Neural cell (in vitro differentiated cells): ENCODE data around the gene CRYAB. TPM values are rescaled to one million over a fixed set of nuclear protein-coding genes. Genes with fewer than 3 reads are reported as not detected.

Experiments
- H2AFZ ChIP-seq: fragments of 200-600, 300-800 bp; sonication (generic), shearing (Covaris generic); 2 replicates; pipeline ENCODE4 v1.6.0; 2014; ENCODE audit warnings: low read depth, mild to moderate bottlenecking, antibody characterized with exemption, low read length, moderate library complexity
- H3F3A ChIP-seq: fragments of 200-600 bp; shearing (Covaris generic); 2 replicates; pipeline ENCODE4 v1.6.1; 2016; ENCODE audit warnings: mild to moderate bottlenecking, moderate library complexity, mixed read lengths, antibody characterized with exemption, low read length; ENCODE audit not compliant: insufficient read depth, poor library complexity, severe bottlenecking
- H3K27ac ChIP-seq: fragments of 200-600, 300-800 bp; sonication (generic), shearing (Covaris generic); 2 replicates; pipeline ENCODE4 v1.5.1; 2014; ENCODE audit warnings: mild to moderate bottlenecking, low read length, moderate library complexity
- H3K27me3 ChIP-seq: fragments of 300-800, 200-600 bp; sonication (generic), shearing (Covaris generic); 2 replicates; pipeline ENCODE4 v1.6.0; 2014; ENCODE audit warnings: mild to moderate bottlenecking, low read depth, low read length, moderate library complexity; ENCODE audit not compliant: insufficient read depth
- H3K36me3 ChIP-seq: fragments of 300-800, 200-600 bp; sonication (generic), shearing (Covaris generic); 2 replicates; pipeline ENCODE4 v1.5.1; 2014; ENCODE audit warnings: mild to moderate bottlenecking, antibody characterized with exemption, low read length, moderate library complexity; ENCODE audit not compliant: insufficient read depth
- H3K4me2 ChIP-seq: fragments of 300-800, 200-600 bp; sonication (generic), shearing (Covaris generic); 2 replicates; pipeline ENCODE4 v1.6.0; 2014; ENCODE audit warnings: mild to moderate bottlenecking, low read length
- H3K4me3 ChIP-seq: fragments of 300-800, 200-600 bp; sonication (generic), shearing (Covaris generic); 2 replicates; pipeline ENCODE4 v1.5.1; 2014; ENCODE audit warnings: mild to moderate bottlenecking, low read length, moderate library complexity
- H3K79me2 ChIP-seq: fragments of 200-600 bp; shearing (Covaris generic); replicated peaks from 2 replicates; pipeline ENCODE4 v1.6.0; 2014; ENCODE audit warnings: mild to moderate bottlenecking, low read length, moderate library complexity; ENCODE audit not compliant: insufficient read depth
- H3K9ac ChIP-seq: fragments of 300-800, 200-600 bp; sonication (generic), shearing (Covaris generic); 2 replicates; pipeline ENCODE4 v1.6.1; 2016; ENCODE audit warnings: mild to moderate bottlenecking, low read length, mixed read lengths
- H3K9me2 ChIP-seq: fragments of 200-600 bp; shearing (Covaris generic); 2 replicates; pipeline ENCODE4 v1.6.1; 2016; ENCODE audit warnings: mild to moderate bottlenecking, low read length, mixed read lengths; ENCODE audit not compliant: insufficient read depth
- H3K9me3 ChIP-seq: fragments of 200-600, 300-800 bp; sonication (generic), shearing (Covaris generic); 2 replicates; pipeline ENCODE4 v1.6.1; 2016; ENCODE audit warnings: mild to moderate bottlenecking, mixed run types, low read length, moderate library complexity, mixed read lengths
- H4K20me1 ChIP-seq: fragments of 200-600 bp; shearing (Covaris generic); 2 replicates; pipeline ENCODE4 v1.6.1; 2016; ENCODE audit warnings: mild to moderate bottlenecking, mixed run types; ENCODE audit not compliant: insufficient read depth
- EP300 ChIP-seq: fragments of 450-650 bp; conservative IDR thresholded peaks from 2 replicates; pipeline ENCODE4 v1.6.1; 2014; ENCODE audit warnings: antibody characterized with exemption, mild to moderate bottlenecking, moderate library complexity; ENCODE audit not compliant: poor library complexity, severe bottlenecking
- EZH2 ChIP-seq: fragments of 200-600, 300-800 bp; shearing (Covaris generic), sonication (generic); IDR thresholded peaks from 2 replicates; pipeline ENCODE4 v1.6.1; 2014; ENCODE audit warnings: antibody characterized with exemption, low read length, borderline replicate concordance, mild to moderate bottlenecking; ENCODE audit not compliant: insufficient read depth, poor library complexity, severe bottlenecking
- MXI1 ChIP-seq: fragments of 450-650 bp; conservative IDR thresholded peaks from 2 replicates; pipeline ENCODE4 v1.6.1; 2014; ENCODE audit warnings: antibody characterized with exemption, mild to moderate bottlenecking; ENCODE audit not compliant: poor library complexity, severe bottlenecking
- POLR2AphosphoS5 ChIP-seq: IDR thresholded peaks from 2 replicates; pipeline ENCODE4 v1.6.1; 2012
- RAD21 ChIP-seq: fragments of 450-650 bp; conservative IDR thresholded peaks from 2 replicates; pipeline ENCODE4 v1.6.1; 2014; ENCODE audit warnings: antibody characterized with exemption, mild to moderate bottlenecking, moderate library complexity
- SMC3 ChIP-seq: fragments of 450-650 bp; conservative IDR thresholded peaks from 2 replicates; pipeline ENCODE4 v1.6.1; 2014; ENCODE audit warnings: antibody characterized with exemption, mild to moderate bottlenecking, moderate library complexity; ENCODE audit not compliant: poor library complexity
- TAF1 ChIP-seq: IDR thresholded peaks from 2 replicates; pipeline ENCODE4 v1.6.1; 2012; ENCODE audit warnings: low read depth
- polyA plus RNA-seq: library from polyadenylated mRNA; depleted of rRNA; stranded (reverse); fragments of >200 nt; gene quantifications from 2 replicates; pipeline ENCODE4 v1.2.3, GENCODE V29; 2014
- TF ChIP-seq, protein P1 (sequence below): IDR thresholded peaks from 2 replicates; pipeline ENCODE4 v1.6.1; 2012; ENCODE audit warnings: borderline replicate concordance
- TF ChIP-seq, protein P2 (sequence below): fragments of 450-650 bp; IDR thresholded peaks from 2 replicates; pipeline ENCODE4 v1.5.1; 2014; ENCODE audit warnings: antibody characterized with exemption, mild to moderate bottlenecking, moderate library complexity; ENCODE audit not compliant: poor library complexity, severe bottlenecking

Gene CRYAB
- polyA plus RNA-seq, 1 donor from 2014 or later: not detected

DNA sequence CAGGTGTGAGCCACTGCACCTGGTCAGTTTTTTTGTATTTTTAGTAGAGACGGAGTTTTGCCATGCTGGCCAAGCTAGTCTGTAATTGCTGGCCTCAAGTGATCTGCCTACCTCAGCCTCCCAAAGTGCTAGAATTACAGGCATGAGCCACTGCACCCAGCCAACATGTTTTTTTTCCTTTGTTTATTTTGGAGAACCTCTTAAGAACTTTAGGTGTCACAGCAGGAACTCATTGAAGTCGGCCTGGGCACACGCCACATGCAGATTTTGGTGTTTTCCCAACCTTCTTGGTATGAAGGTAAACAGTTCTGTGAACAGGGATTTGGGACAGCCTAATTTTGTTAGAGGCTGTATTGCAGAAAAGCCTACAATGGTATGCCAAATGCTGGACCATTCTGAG lies 34.9 kb upstream of the CRYAB start:
- H2AFZ ChIP-seq: no peak overlapping the region
- H3K27ac ChIP-seq: no peak overlapping the region
- H3K79me2 ChIP-seq: peaks cover 7% of the 10 kb centered on the region
- no peaks in the 10 kb centered on the region for H4K20me1 ChIP-seq
- H3K9me2 ChIP-seq: no peaks in the 10 kb centered on the region
- H3K9ac ChIP-seq: no peak overlapping the region
- H3K9me3 ChIP-seq: no peaks in the 10 kb centered on the region
- TF ChIP-seq, protein P1, sequence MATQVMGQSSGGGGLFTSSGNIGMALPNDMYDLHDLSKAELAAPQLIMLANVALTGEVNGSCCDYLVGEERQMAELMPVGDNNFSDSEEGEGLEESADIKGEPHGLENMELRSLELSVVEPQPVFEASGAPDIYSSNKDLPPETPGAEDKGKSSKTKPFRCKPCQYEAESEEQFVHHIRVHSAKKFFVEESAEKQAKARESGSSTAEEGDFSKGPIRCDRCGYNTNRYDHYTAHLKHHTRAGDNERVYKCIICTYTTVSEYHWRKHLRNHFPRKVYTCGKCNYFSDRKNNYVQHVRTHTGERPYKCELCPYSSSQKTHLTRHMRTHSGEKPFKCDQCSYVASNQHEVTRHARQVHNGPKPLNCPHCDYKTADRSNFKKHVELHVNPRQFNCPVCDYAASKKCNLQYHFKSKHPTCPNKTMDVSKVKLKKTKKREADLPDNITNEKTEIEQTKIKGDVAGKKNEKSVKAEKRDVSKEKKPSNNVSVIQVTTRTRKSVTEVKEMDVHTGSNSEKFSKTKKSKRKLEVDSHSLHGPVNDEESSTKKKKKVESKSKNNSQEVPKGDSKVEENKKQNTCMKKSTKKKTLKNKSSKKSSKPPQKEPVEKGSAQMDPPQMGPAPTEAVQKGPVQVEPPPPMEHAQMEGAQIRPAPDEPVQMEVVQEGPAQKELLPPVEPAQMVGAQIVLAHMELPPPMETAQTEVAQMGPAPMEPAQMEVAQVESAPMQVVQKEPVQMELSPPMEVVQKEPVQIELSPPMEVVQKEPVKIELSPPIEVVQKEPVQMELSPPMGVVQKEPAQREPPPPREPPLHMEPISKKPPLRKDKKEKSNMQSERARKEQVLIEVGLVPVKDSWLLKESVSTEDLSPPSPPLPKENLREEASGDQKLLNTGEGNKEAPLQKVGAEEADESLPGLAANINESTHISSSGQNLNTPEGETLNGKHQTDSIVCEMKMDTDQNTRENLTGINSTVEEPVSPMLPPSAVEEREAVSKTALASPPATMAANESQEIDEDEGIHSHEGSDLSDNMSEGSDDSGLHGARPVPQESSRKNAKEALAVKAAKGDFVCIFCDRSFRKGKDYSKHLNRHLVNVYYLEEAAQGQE: no peak
- TF ChIP-seq SMC3 (no peak), EZH2 (no peak), RAD21 (no peak), EP300 (no peak), POLR2AphosphoS5 (no peak), MXI1 (no peak), TAF1 (no peak)
- TF ChIP-seq, protein P2, sequence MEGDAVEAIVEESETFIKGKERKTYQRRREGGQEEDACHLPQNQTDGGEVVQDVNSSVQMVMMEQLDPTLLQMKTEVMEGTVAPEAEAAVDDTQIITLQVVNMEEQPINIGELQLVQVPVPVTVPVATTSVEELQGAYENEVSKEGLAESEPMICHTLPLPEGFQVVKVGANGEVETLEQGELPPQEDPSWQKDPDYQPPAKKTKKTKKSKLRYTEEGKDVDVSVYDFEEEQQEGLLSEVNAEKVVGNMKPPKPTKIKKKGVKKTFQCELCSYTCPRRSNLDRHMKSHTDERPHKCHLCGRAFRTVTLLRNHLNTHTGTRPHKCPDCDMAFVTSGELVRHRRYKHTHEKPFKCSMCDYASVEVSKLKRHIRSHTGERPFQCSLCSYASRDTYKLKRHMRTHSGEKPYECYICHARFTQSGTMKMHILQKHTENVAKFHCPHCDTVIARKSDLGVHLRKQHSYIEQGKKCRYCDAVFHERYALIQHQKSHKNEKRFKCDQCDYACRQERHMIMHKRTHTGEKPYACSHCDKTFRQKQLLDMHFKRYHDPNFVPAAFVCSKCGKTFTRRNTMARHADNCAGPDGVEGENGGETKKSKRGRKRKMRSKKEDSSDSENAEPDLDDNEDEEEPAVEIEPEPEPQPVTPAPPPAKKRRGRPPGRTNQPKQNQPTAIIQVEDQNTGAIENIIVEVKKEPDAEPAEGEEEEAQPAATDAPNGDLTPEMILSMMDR: no peak
- H3F3A ChIP-seq: no peaks in the 10 kb centered on the region
- no peak overlapping the region for H3K4me2 ChIP-seq
- no peaks in the 10 kb centered on the region for H3K27me3 ChIP-seq
- no peak overlapping the region for H3K4me3 ChIP-seq
- no peaks in the 10 kb centered on the region for H3K36me3 ChIP-seq

DNA sequence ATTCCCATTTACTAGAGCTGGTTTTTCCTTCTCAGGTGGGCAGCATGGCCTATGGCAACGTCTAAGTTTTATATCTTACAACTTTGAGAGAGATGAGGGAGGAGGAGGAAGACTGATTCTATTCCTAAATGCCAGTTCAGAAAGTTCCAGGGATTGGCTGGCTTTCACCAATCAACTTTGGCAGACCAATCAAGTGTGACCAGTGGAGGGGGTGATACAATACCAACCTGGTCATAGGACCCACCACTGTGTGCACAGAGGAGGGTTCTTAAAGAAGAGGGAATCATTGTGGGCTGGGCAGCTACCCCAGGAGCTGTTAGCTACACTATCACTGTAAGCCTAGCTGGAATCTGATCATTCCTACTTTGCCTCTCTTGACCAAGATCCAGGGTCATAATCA lies 33.6 kb upstream of the CRYAB start:
- Histone ChIP-seq H3K9me2 (no peaks in the 10 kb centered on the region), H3K79me2 (peaks cover 3% of the 10 kb centered on the region), H3K27me3 (no peaks in the 10 kb centered on the region), H3K9me3 (no peaks in the 10 kb centered on the region), H3K9ac (no peak overlapping the region), H4K20me1 (no peaks in the 10 kb centered on the region), H3F3A (no peaks in the 10 kb centered on the region), H3K4me2 (no peak overlapping the region), H2AFZ (no peak overlapping the region), H3K4me3 (no peak overlapping the region), H3K27ac (no peak overlapping the region), H3K36me3 (no peaks in the 10 kb centered on the region)
- TF ChIP-seq, protein P1: no peak
- TF ChIP-seq MXI1 (no peak), RAD21 (no peak), EP300 (no peak), EZH2 (no peak), SMC3 (no peak), TAF1 (no peak), POLR2AphosphoS5 (no peak)
- TF ChIP-seq, protein P2: no peak
